ENCODE measurements around the gene SCYL3. TPM values are rescaled to one million over a fixed set of nuclear protein-coding genes. Genes with fewer than 3 reads are reported as not detected.

SCYL3 gene
- total RNA-seq, 1 donor from 2014 or later = 12.0 TPM

DNA sequence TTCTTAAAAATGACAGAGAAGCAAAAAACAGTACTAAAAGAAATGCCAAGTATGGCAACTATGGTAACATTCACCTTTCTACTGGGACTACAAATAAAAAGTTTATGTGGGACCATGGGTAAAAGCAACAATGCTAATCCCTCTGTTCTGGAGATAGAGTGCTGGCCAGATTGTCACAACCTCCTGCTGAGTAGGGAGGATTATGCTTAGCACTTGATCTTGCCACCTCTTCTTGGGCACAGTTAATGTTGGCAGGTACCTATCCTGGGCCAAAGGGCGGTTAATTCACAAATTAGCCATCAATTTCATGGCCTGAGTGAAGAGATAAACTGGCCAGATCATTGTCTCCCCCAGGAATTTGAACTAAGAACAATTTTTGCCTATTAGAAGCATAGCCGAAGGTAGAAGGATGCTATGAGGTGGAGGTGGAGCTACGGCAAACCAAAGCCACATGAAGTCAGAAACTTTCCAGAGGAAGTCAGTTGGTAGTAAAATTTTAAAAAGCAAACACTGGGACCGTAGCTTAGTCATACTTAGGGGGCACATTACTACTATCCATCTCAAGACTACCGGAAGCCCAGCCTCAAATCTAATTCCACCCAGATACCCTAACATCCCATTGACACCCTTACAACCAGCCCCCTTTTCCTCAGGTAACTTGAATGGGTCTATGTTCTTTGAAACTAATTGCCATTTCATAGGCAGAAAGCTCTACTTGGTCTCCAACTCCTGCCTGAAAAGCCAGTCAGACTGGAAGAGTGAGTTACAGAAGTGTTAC, 2.7 kb downstream of the SCYL3 start:
- H3K36me3 ChIP-seq = peaks cover 29% of the 10 kb centered on the region
- peaks cover 27% of the 10 kb centered on the region for H3K4me1 ChIP-seq
- no peaks in the 10 kb centered on the region for H3K27me3 ChIP-seq
- no peak overlapping the region for H3K4me3 ChIP-seq
- intact Hi-C loops (cut with DNase I) = no loop called here
- no peaks in the 10 kb centered on the region for H3K9me3 ChIP-seq
- H3K27ac ChIP-seq = peak overlapping the region; percentile 28
- TF ChIP-seq CTCF (IDR thresholded peaks at IDR 0.05) = no peak
- DNase-seq (no peak), ATAC-seq (no peak)

GRCh38 chr1:169889871-169890270, 3.8 kb downstream of the SCYL3 start:
- H3K9me3 ChIP-seq = no peaks in the 10 kb centered on the region
- intact Hi-C loops (cut with DNase I) = no loop called here
- H3K27me3 ChIP-seq = no peaks in the 10 kb centered on the region
- DNase-seq (no peak), ATAC-seq (no peak)
- H3K27ac ChIP-seq = no peak overlapping the region
- no peak overlapping the region for H3K4me3 ChIP-seq
- peaks cover 39% of the 10 kb centered on the region for H3K36me3 ChIP-seq
- peaks cover 27% of the 10 kb centered on the region for H3K4me1 ChIP-seq
- TF ChIP-seq CTCF (IDR thresholded peaks at IDR 0.05) = no peak

DNA sequence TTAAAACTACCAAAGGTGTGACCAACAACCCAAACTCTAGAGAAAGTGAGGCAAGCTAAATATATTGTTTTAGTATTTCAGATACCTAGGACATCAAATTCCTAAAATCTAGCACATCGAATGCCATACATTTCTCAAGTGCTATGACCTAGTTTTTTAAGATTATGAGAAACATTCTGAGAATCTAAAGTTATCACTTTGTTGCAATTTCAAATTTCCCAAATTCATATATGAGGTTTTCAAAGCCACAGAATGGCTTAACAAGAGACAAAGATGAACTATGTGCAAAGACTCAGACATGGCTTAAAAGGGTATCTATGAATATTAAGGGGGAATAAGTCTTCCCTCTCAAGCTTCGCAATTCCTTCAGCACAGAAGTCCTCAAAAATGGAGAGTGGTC, 6.8 kb downstream of the SCYL3 start:
- TF ChIP-seq CTCF (IDR thresholded peaks at IDR 0.05) = no peak
- H3K27me3 ChIP-seq = no peaks in the 10 kb centered on the region
- H3K4me1 ChIP-seq = peaks cover 18% of the 10 kb centered on the region
- ATAC-seq (no peak), DNase-seq (no peak)
- H3K4me3 ChIP-seq = no peak overlapping the region
- no peaks in the 10 kb centered on the region for H3K9me3 ChIP-seq
- H3K36me3 ChIP-seq = peaks cover 49% of the 10 kb centered on the region
- no peak overlapping the region for H3K27ac ChIP-seq
- intact Hi-C loops (cut with DNase I) = no loop called here

DNA sequence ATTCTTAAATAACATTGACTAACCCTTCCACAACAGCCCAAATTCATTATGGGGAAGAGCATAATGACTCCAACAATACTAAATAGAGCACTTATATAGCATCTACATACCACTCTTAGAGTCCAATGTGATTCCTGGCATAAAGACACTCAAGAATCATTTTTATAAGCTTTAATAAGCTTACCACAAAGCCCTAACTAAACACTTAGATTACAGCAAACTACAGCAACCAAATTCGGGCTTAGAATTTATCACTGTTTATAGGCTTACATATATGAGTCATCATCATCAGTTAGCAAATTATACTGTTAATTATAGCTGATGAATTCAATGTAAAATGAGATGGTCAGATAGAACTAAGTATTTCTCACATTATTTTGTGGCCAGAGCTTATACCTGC, 7.3 kb downstream of the SCYL3 start:
- Histone ChIP-seq H3K4me3 (no peak overlapping the region), H3K36me3 (peaks cover 49% of the 10 kb centered on the region), H3K27ac (no peak overlapping the region), H3K9me3 (no peaks in the 10 kb centered on the region), H3K27me3 (no peaks in the 10 kb centered on the region), H3K4me1 (peaks cover 14% of the 10 kb centered on the region)
- DNase-seq = no peak
- intact Hi-C loops (cut with DNase I) = no loop called here
- no peak for ATAC-seq
- TF ChIP-seq CTCF (IDR thresholded peaks at IDR 0.05) = no peak

GRCh38 chr1:169885207-169885606, 8.5 kb downstream of the SCYL3 start:
- TF ChIP-seq CTCF (IDR thresholded peaks at IDR 0.05) = no peak
- Histone ChIP-seq H3K36me3 (peaks cover 49% of the 10 kb centered on the region), H3K4me1 (peaks cover 4% of the 10 kb centered on the region), H3K27me3 (no peaks in the 10 kb centered on the region), H3K4me3 (no peak overlapping the region), H3K9me3 (no peaks in the 10 kb centered on the region), H3K27ac (no peak overlapping the region)
- no peak for DNase-seq
- no peak for ATAC-seq
- intact Hi-C loops (cut with DNase I) = no loop called here
